GM23248 (cell line): ENCODE data around the gene LPGAT1. TPM values are rescaled to one million over a fixed set of nuclear protein-coding genes. Genes with fewer than 3 reads are reported as not detected.

Experiments used
- DNase-seq: peaks from one replicate; pipeline ENCODE4 v3.0.0-alpha.2; 2015
- H2AFZ ChIP-seq: fragments of 200-600 bp; sonication (generic); 2 replicates; pipeline ENCODE4 v1.6.1; 2016; ENCODE audit warnings: antibody characterized with exemption
- H3F3A ChIP-seq: fragments of 200-600 bp; sonication (generic); 2 replicates; pipeline ENCODE4 v1.6.1; 2016; ENCODE audit warnings: mild to moderate bottlenecking, antibody characterized with exemption, mixed run types; ENCODE audit not compliant: insufficient read depth
- H3K27ac ChIP-seq: fragments of 200-600 bp; sonication (generic); 2 replicates; pipeline ENCODE4 v1.5.1; 2016; ENCODE audit warnings: mild to moderate bottlenecking
- H3K27me3 ChIP-seq: fragments of 200-600 bp; sonication (generic); replicated peaks from 2 replicates; pipeline ENCODE4 v1.6.1; 2016; ENCODE audit warnings: mild to moderate bottlenecking; ENCODE audit not compliant: insufficient read depth
- H3K36me3 ChIP-seq: fragments of 200-600 bp; sonication (generic); 2 replicates; pipeline ENCODE4 v1.6.1; 2016; ENCODE audit warnings: low read depth, mild to moderate bottlenecking
- H3K4me1 ChIP-seq: fragments of 200-600 bp; sonication (generic); 2 replicates; pipeline ENCODE4 v1.6.1; 2016; ENCODE audit warnings: mild to moderate bottlenecking; ENCODE audit not compliant: insufficient read depth
- H3K4me2 ChIP-seq: fragments of 200-600 bp; sonication (generic); one replicate; pipeline ENCODE4 v1.6.1; 2016; ENCODE audit warnings: mild to moderate bottlenecking; ENCODE audit not compliant: unreplicated experiment
- H3K4me3 ChIP-seq: fragments of 200-600 bp; sonication (generic); 2 replicates; pipeline ENCODE4 v1.5.1; 2016; ENCODE audit warnings: mild to moderate bottlenecking
- H3K79me2 ChIP-seq: fragments of 200-600 bp; sonication (generic); 2 replicates; pipeline ENCODE4 v1.6.1; 2016; ENCODE audit warnings: mild to moderate bottlenecking; ENCODE audit not compliant: insufficient read depth
- H3K9ac ChIP-seq: fragments of 200-600 bp; sonication (generic); 2 replicates; pipeline ENCODE4 v1.6.1; 2016; ENCODE audit warnings: mild to moderate bottlenecking
- H3K9me2 ChIP-seq: fragments of 200-600 bp; sonication (generic); 2 replicates; pipeline ENCODE4 v1.6.1; 2016; ENCODE audit warnings: mixed run types, mild to moderate bottlenecking, moderate library complexity; ENCODE audit not compliant: insufficient read depth
- H3K9me3 ChIP-seq: fragments of 200-600 bp; sonication (generic); one replicate; pipeline ENCODE4 v1.6.1; 2017; ENCODE audit warnings: low read depth
- H4K20me1 ChIP-seq: fragments of 200-600 bp; sonication (generic); 2 replicates; pipeline ENCODE4 v1.6.0; 2016; ENCODE audit not compliant: insufficient read depth
- EZH2 ChIP-seq: fragments of 200-600 bp; sonication (generic); IDR thresholded peaks from 2 replicates; pipeline ENCODE4 v1.6.1; 2018; ENCODE audit warnings: antibody characterized with exemption, mild to moderate bottlenecking; ENCODE audit not compliant: insufficient read depth, poor library complexity, severe bottlenecking
- EZH2phosphoT487 ChIP-seq: fragments of 200-600 bp; sonication (generic); IDR thresholded peaks from 2 replicates; pipeline ENCODE4 v1.6.1; 2018; ENCODE audit warnings: antibody characterized with exemption, moderate library complexity, mild to moderate bottlenecking, low read depth; ENCODE audit not compliant: insufficient read depth
- WGBS, 2 experiments: methylation state at CpG; one replicate each; pipeline ENCODE4 v1.1.6; 2015 to 2017; ENCODE audit warnings: low lambda C conversion rate in 2 of 2, low coverage in 1 of 2; ENCODE audit errors: missing lambda C conversion rate in 2 of 2; 5-methylcytosine and 5-hydroxymethylcytosine counted together
- in situ Hi-C: fragments of 300-500 bp; cut with MboI; formaldehyde crosslinking; loops from 2 replicates; pipeline ENCODE4 v1.15.0; 2020
- polyA plus RNA-seq: library from polyadenylated mRNA; unstranded; fragments of >200 nt; fragmentation: Nextera tagmentation; extraction: Ambion mirVana; gene quantifications from 2 replicates; pipeline ENCODE4 v1.2.1, GENCODE V29; 2016
- total RNA-seq: library from RNA; depleted of rRNA; stranded (reverse); fragments of >200 nt; shearing (Covaris generic); gene quantifications from 2 replicates; pipeline ENCODE4 v1.2.3, GENCODE V29; 2014

LPGAT1 gene
- total and polyA plus RNA-seq, 2 experiments from 2014 or later: 13.5 to 62.4 TPM

GRCh38 chr1:211742889-211743529 lies 87.6 kb downstream of the LPGAT1 start:
- Histone ChIP-seq H3K4me2 (no peak overlapping the region), H3K9me3 (no peaks in the 10 kb centered on the region), H3K9ac (no peak overlapping the region), H3K9me2 (no peaks in the 10 kb centered on the region), H3K4me3 (no peak overlapping the region), H2AFZ (no peak overlapping the region), H3K27me3 (no peaks in the 10 kb centered on the region), H3K36me3 (no peaks in the 10 kb centered on the region; the same call in 1 of the 2 replicates), H3K4me1 (no peaks in the 10 kb centered on the region), H3F3A (no peaks in the 10 kb centered on the region), H4K20me1 (no peaks in the 10 kb centered on the region), H3K27ac (no peak overlapping the region), H3K79me2 (no peaks in the 10 kb centered on the region)
- TF ChIP-seq EZH2 (no peak), EZH2phosphoT487 (no peak)
- no peak for DNase-seq
- 83 to 89% methylated on average over 4 of the region's 4 CpGs for WGBS, 2 experiments
- in situ Hi-C loops: no loop called here

DNA sequence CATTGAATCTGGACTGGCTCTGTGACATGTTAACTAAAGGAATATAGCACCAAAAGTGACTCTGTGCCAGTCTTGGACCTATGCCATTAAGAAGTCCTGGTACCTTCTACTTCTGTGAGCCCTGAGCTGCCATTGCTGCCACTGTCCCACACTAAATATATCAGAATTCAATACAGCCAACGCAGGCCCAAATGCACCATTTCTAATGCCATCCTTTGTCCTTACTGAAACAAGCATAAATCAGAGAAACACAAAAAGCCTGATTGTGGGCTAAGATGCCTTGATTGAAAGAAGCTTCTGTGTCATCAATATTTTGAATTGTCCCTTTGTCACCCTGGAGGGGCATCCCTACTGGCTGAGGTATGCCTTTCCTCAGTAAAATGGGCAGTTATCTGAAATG lies 88.3 kb downstream of the LPGAT1 start:
- in situ Hi-C loops: no loop called here
- H3K79me2 ChIP-seq: no peaks in the 10 kb centered on the region
- no peak for DNase-seq

DNA sequence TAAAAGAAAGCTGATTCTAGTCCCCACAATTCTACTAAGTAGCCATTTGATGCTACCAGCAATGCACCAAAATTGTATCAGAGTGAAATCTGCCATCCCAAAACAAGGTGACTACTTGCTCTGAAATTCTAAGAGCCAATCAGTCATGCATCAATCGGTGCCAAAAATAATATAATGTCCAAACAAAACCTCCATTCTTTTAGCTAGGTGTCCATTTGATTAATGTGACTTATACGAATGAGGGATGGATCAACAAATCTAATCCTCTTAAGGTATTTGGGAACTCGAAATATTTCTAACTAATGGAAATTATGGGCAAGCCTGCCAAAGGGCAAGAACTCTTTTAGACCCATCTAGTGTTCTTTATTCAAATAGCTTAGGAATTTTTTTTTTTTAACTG lies 88.8 kb downstream of the LPGAT1 start:
- no peaks in the 10 kb centered on the region for H3K27me3 ChIP-seq
- DNase-seq: no peak
- H3K27ac ChIP-seq: no peak overlapping the region
- no peaks in the 10 kb centered on the region for H3K79me2 ChIP-seq
- no peaks in the 10 kb centered on the region for H3F3A ChIP-seq
- H3K36me3 ChIP-seq: no peaks in the 10 kb centered on the region; the same call in 1 of the 2 replicates
- H3K4me2 ChIP-seq: no peak overlapping the region
- H3K9me2 ChIP-seq: no peaks in the 10 kb centered on the region
- no peaks in the 10 kb centered on the region for H3K4me1 ChIP-seq
- WGBS, 2 experiments: 81 to 84% methylated on average over 3 of the region's 3 CpGs
- no peaks in the 10 kb centered on the region for H3K9me3 ChIP-seq
- H3K9ac ChIP-seq: no peak overlapping the region
- no peaks in the 10 kb centered on the region for H4K20me1 ChIP-seq
- no peak overlapping the region for H3K4me3 ChIP-seq
- no peak overlapping the region for H2AFZ ChIP-seq
- TF ChIP-seq EZH2phosphoT487 (no peak), EZH2 (no peak)
- in situ Hi-C loops: no loop called here

More for the DNA sequence above, 88.3 kb downstream of the LPGAT1 start:
- H3K4me1 ChIP-seq: no peaks in the 10 kb centered on the region
- no peaks in the 10 kb centered on the region for H3F3A ChIP-seq
- H3K27me3 ChIP-seq: no peaks in the 10 kb centered on the region
- no peak overlapping the region for H2AFZ ChIP-seq
- H3K9me3 ChIP-seq: no peaks in the 10 kb centered on the region
- no peak for TF ChIP-seq EZH2
- TF ChIP-seq EZH2phosphoT487: no peak
- H3K4me2 ChIP-seq: no peak overlapping the region
- H4K20me1 ChIP-seq: no peaks in the 10 kb centered on the region
- no peak overlapping the region for H3K27ac ChIP-seq
- WGBS, 2 experiments: 36 to 58% methylated on average over 1 of the region's 1 CpG
- no peak overlapping the region for H3K4me3 ChIP-seq
- no peaks in the 10 kb centered on the region; the same call in 1 of the 2 replicates for H3K36me3 ChIP-seq
- no peak overlapping the region for H3K9ac ChIP-seq
- no peaks in the 10 kb centered on the region for H3K9me2 ChIP-seq

GRCh38 chr1:211741116-211741515 lies 89.4 kb downstream of the LPGAT1 start:
- H3K9ac ChIP-seq: no peak overlapping the region
- H3K4me2 ChIP-seq: no peak overlapping the region
- H2AFZ ChIP-seq: no peak overlapping the region
- H3K9me2 ChIP-seq: no peaks in the 10 kb centered on the region
- peaks cover 2% of the 10 kb centered on the region; the same call in 1 of the 2 replicates for H3F3A ChIP-seq
- no peaks in the 10 kb centered on the region for H4K20me1 ChIP-seq
- H3K9me3 ChIP-seq: no peaks in the 10 kb centered on the region
- in situ Hi-C loops: no loop called here
- no peaks in the 10 kb centered on the region for H3K79me2 ChIP-seq
- H3K4me1 ChIP-seq: peaks cover 2% of the 10 kb centered on the region
- DNase-seq: no peak
- H3K4me3 ChIP-seq: no peak overlapping the region
- TF ChIP-seq EZH2phosphoT487 (no peak), EZH2 (no peak)
- H3K27ac ChIP-seq: no peak overlapping the region
- no peaks in the 10 kb centered on the region for H3K27me3 ChIP-seq
- WGBS, 2 experiments: 65 to 67% methylated on average over 8 to 9 of the region's 9 CpGs
- no peaks in the 10 kb centered on the region; the same call in 1 of the 2 replicates for H3K36me3 ChIP-seq
